Stimulated activated CD8-positive, alpha-beta memory T cell treated with anti-CD3 and anti-CD28 coated beads, Interleukin-15, amount 100 ng/mL, for 1 hour (primary cell): ENCODE data around the gene LCLAT1.
"Not testable (repeated sequence)": the region's sequence is repeated elsewhere in the genome, so short reads cannot be mapped to it uniquely, and the experiment has no call there.

Experiments used
- DNase-seq: peaks from one replicate; pipeline ENCODE4 v3.0.0-alpha.2; 2020; ENCODE audit warnings: low read depth

Gene LCLAT1

DNA sequence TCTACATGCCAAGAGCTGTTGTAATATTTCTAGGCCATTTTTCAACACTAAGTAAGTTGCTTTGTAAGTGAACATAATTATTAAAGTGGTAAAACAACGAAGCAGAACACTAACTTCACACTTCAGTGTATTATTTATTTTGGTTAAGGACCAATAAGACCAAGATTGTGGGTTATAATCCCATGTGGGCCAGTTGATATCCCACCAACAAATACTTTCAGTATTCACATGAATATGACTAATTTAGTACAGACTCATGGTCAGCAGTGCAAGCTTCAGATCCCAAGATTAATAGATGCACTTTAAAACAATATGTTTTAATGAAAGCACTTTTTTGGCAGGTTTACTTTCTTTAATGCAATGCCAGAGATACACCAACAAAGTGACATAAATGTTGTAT lies 154.3 kb downstream of the LCLAT1 start:
- DNase-seq, result no peak

DNA sequence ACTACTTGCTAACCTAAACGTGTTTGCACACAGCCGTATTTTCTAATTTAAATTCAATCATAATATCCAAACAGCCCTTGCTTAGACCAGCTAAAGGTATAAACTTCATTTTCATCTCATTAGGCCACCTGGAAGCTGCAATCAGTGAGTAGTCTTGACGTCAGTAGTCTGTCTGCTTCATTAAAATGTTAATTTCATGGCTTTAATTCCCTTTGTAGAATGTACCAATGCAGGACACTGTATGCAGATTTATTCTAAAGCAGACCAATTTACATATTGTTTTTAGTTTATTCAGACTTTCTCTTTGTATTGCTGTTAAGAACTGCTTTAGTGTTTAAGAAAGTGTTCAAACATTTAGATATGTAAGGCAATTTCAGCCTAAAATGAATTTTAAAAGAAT lies 158.2 kb downstream of the LCLAT1 start:
- DNase-seq, result no peak

DNA sequence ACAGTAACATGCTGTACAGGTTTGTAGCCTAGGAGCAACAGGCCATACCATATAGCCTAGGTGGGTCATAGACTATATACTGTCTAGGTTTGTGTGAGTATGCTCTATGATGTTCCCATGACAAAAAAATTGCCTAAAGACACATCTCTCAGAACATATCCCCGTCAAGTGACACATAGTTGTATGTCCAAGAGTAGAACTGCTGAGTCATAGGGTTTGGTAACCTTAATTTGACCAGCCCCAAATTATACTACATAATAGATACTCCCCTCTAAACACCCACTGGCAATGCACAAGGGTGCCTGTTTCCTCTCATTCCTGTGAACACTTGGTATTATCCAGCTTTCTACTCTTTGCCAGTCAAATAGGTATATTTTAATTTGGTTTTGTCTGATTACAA lies 161.6 kb downstream of the LCLAT1 start:
- DNase-seq, result no peak

DNA sequence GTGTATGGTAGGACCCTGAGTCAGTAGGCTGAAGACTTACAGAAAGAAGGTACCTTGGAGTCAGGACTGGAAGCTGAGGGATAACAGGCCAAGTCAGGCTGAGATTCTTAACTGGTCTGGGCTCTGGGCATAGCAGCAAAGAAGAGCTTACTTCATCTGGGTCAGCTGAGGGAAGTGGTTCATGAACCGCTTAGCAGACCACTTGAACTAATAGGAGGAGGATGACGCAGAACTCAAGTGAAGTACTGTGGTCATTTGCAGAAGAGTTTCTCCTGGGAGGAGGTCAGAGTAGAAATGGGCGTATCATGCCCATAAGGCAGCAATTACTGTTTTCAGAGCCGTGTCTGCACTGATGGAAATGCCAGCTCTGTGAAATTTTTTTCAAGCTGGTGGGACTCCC lies 164.5 kb downstream of the LCLAT1 start:
- no peak for DNase-seq

DNA sequence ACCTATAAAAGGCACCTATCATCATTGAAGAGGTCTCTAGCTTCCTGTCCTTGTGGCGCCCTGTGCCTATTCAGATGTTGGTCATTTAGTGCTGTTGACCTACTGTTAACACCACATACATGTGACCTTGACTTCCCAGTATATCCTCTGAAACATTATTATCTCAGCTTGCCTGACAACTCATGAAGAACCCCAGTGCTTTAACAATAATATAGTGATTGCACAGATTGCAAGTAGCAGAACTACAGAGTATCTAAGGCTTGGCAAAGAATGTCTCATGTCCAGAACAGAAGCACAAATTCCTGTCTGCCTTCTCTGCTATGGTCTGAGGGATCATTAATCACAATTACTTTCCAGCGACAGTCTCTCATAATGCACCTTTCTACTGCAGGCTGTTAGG lies 165.3 kb downstream of the LCLAT1 start:
- DNase-seq, result no peak

DNA sequence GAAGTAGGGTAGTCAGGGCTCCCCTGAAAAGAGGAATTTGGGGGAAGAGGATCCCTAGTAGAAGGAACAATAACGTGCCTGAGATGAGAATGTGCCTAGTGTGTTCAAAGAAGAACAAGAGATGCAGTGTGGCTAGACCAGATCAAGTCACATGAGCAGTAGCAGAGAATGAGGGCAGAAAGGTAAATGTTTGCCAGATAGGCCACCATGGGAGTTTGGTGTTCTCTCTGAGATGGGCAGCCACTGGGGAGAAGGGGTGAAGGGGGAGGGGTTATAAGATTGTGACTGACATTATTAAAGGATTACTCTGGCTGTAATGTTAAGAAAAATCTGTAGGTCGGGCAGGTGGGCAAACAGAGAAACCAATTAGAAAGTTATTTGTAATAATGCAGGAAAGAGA lies 166.0 kb downstream of the LCLAT1 start:
- DNase-seq, result no peak

DNA sequence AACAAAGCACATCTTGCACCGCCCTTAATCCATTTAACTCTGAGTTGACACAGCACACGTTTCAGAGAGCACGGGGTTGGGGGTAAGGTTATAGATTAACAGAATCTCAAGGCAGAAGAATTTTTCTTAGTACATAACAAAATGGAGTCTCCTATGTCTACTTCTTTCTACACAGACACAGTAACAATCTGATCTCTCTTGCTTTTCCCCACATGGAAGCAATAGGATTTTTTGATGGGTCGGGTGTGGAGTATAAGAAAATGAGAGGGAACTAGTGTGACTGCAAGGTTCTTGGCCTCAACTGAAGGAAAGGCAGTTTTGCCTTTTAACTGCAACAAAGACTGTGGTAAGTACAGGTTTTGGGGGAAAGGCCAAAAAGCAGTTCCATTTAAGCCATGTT lies 167.2 kb downstream of the LCLAT1 start:
- not testable (repeated sequence) for DNase-seq

DNA sequence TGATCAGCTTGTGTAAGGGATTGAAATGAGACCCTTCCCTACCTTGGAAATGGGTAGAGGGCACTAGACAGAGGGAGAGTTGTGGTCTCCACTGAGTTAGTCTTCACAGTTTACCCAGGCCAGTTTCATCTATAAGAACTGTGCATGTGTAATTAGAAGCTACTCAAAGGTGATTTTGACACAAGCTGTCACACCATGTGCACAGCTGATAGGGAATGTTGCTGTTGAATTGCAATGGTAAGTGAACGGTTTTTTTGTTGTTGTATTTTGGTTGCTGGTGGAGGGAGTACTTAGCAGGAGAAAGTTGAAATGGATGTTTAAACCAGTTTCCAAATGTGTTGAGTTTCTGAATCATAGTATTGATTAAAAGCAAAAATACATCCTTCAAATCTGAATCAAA lies 168.9 kb downstream of the LCLAT1 start:
- no peak for DNase-seq

DNA sequence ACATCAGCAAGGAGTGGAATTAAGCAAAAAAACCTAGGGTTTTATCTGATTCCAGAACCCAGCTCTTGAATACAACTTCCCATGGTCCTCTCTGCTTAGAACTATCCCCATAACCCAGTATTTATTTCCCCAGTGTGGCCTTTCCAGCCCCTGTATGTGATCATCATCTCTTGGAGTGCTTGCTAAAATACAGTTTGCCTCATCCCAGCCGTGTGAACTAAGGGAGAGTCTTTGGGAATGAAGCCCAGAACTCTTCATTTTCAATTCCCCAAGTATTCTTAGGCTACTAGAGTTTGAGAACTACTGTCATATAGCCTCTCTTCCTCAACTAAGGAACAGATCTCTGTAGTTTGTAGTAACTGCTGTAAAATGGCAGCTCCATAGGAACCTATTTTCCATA lies 173.1 kb downstream of the LCLAT1 start:
- DNase-seq, result no peak

DNA sequence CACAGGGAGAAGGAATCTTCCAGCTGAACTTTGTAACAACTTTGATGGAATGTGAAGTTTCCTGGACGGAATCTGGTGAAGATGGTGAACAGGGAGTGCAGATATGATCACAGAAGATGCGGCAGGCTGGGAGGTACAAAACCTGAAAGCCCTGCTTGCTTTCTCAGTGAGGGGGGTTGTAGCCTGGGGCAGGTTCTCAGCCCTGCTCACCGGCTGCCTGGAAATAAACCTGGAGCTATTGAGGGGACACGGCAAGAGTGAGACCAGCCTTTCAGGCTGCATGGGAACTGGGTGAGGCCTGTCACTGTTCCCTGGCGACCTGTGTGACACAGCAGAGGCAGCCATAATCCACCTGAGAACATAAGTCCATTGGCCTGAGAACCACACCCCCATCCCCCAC lies 174.8 kb downstream of the LCLAT1 start:
- DNase-seq, result no peak

DNA sequence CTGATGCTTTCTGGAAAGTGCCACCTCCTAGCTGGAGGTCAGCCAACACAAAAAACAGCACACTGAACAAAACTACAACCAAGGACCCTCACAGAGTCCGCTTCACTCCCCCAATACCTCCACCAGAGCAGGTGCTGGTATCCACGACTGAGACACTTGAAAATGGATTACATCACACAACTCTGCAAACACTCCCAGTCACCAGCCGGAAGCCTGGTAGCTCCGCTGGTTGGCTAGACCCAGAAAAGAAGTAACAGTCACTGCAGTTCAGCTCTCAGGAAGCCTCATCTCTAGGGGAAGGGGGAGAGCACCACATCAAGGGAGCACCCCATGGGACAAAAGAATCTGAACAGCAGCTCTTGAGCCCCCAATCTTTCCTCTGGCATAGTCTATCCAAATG lies 175.4 kb downstream of the LCLAT1 start:
- no peak for DNase-seq

DNA sequence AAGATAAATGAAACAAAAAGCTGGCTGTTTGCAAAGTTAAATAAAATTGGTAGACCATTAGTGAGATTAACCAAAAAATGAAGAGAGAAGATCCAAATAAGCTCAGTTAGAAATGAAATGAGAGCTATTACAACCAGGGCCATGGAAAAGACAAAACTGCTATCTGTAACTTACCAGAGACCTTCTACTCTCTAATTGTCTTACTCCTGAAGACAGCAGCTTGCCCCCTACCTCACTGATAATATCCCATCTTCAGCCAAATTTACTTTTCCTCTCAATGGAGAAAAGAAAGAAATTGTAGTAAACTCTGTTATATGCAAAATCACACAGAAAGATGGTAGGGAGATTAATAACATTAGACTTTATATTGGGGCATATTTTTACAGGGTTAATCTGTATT lies 178.2 kb downstream of the LCLAT1 start:
- no peak for DNase-seq

DNA sequence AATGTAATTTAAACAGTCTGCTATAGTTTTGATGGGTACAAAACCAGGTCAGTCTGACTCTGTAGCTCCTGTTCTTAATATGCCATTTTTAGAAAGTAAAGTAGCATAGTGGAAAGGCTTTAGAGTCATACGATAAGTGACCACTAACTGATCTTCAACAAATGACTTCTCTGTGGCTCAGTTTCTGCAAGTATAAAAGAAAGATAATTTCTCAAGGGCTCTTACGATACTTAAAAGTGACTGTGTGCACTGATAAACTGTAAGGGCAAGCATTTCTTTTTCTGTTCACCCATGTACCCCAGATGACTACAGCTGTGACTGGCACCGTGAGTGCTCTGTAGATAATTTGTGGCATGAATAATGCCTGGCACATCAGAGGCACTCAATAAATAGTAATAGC lies 178.7 kb downstream of the LCLAT1 start:
- DNase-seq, result no peak

DNA sequence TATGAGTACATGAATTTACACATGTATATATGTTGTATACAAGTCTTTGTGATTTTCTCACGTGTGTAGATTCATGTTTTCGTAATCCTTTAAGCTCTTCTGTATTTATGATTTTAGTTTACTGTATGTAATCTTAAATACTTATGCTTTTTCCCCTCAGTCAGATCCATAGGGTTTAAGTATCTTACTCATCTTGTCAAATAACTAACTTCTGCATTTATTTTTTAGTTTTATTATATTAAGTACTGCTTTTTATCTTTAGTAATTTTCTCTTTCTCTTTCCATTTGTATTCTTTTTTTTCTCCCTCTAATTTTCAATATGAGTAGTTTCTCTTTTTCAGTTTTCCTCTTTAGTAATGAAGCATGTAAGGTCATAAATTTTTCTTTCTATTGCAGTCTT lies 179.4 kb downstream of the LCLAT1 start:
- DNase-seq, result no peak

DNA sequence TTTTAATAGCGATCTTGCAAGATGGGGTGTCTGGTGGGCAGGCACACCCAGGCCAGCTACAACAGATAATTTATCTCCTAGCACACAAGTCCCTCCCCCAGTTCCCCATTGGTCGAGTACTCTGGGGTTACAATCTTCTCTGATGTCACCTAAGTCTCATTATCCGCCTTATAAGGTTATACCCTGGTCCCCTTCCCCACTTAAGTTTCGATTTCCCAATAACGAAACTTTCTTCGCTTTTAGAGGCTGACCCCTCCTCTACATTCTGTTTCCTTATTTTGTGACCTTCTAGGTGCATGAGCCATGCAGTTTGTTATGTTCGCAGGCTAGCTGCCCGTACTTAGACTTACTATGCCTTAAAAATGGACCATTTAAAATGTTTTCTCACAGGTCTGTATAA lies 180.1 kb downstream of the LCLAT1 start:
- no peak for DNase-seq

DNA sequence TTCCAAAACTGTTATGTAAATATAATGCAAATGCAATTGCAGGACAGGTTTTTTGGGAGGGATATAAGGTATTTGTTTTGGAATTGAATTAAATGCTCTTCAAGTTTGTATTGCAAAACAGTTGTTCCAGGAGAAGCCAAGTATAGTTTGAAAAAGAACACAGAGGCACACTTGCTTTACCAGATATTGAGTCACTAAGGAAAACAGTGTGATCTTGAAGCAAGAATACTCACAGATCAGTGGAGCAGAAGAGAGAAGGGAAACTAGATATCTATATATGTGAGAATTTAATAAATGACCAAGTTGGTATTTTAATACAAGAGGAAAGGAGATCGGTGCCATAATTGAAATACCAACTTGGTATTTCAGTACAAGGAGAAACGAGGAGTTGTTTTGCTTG lies 181.3 kb downstream of the LCLAT1 start:
- no peak for DNase-seq

DNA sequence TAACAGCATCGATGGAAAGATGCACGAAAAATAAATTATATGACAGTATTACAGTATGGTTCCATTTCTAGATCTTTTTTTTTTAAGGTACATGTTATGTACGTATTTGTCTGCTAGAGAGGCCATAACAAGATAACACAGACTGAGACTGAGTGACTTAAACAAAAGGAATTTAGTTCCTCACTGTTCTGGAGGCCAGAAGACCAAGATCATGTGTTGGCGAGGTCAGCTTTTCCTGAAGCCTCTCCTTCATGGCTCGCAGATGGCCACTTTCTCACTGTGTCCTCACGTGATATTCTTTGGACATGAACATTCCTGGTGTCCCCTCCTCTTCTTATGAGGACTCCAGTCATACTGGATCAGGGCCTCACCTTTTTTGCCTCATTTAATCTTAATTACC lies 182.8 kb downstream of the LCLAT1 start:
- DNase-seq, result no peak

DNA sequence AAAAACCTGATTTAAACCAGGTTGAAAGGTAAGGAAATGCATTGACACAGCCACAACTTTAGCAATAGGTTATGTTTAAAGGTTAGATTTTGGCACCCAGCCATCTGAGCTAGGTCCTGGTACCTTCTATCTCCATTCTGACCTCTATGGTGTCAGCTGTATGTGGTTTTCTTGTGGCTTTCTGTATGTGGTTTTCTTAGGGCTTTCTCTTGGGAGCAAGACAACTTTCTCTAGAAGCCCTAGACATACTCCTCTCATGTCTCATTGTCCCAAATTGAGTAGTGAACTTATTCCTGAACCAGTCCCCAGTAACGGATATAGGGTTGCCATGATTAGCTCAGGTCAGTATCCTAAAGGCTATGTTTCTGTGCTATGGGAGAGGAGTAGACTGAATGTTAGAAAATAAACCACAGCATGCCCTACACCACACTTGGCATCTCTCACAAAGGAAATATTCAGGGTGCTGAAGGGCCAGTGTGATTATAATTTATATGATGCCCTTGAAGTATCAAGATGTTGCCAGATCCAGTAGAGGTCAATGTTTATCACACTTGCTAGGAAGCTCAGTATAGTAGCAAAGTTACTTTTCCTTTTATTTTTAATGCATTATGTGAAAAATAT lies 184.1 kb downstream of the LCLAT1 start:
- DNase-seq, result no peak

DNA sequence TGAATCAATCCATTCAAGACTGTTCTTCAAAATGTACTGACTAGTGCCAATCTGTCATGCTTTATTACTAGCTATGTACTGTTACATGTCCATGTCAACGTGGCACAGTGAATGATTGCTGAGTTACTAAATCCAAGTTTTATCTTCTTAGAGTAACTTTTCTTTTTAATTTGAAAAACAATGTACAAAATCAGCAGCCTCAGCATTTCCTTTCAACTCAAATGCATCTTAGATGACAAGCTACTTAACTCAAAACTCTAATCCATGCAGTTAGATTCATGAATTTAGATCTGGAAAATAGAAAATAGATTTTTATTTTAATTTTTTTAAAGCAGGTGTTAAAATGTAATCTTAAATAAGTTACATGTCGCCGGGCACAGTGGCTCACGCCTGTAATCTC lies 186.0 kb downstream of the LCLAT1 start:
- DNase-seq, result no peak

DNA sequence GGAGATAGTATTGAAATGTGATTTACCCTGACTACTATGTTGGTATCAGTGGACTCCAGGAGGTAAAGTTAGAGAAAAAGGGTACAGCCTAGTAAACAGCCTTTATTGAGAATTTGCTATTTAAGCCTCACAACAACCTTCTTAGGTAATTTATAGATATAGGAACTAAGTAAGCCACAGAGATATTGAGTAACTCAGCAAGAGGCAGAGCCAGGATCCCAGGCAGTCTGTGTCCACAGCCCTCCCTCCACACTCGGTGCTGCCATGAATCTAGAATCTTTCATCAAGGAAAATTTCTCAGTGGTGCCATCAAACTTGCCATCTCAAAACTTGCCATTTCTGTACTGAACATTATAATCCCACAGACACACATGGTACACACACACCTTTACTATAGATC lies 189.3 kb downstream of the LCLAT1 start:
- no peak for DNase-seq

DNA sequence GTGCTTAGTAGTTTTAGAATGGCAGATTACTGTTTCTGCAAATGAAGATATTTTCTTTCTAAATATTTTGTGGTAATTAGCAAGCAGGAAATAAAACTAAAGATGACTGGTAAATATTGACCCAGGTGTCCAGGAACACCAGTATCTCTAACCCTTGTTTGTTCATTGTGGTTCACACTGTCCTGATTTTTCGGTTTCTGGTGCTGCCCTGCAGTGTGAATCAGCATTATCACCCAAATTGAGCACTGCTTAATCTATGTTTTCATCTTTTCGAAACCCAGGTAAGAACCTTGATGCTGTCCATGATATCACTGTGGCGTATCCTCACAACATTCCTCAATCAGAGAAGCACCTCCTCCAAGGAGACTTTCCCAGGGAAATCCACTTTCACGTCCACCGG lies 192.8 kb downstream of the LCLAT1 start:
- no peak for DNase-seq

DNA sequence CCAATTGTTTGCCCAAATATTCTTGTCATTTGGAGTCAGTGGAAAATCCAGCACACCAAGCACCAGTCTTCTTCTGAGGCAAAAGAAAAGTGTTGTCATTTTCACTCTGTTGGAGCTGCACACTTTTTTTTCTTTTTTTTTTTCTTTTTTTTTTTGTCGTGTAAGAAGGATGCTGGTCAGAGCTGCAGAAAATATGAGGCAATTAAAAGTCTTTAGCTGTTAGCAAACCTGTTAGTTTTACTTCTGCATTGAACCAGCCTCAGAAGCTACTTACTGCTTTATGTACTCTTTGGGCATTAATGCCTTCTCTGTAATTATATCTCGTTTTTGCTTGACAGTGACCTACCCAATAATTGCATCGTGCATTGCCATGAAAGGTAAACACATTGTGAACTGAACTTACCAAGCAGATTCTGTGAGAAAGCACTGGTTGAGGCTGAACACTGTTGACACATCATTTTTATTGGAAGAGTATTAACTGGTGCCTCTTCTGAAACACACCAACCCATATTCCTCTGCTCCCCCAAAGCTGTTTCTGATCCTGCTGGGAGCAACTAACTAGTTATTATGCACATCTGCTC lies 194.8 kb downstream of the LCLAT1 start:
- DNase-seq, result no peak

DNA sequence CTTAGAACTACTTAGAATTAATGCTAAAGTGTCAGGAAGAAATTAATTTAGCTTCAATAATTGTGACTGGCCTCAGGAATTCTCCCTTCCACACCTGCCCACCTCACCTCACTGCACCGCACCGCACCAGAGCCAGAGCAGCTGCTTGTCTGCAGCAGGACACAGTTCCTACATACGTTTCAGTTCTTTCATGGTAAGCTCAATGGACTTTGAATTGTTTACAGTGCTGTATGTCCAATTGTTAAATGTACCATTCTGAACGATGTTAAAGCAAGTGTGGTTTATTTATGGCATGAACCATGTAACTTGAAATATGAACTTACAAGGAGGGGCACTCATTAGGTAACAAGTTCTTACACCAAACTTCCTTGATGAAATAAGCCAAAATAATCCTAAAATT lies 196.0 kb downstream of the LCLAT1 start:
- DNase-seq, result not testable (repeated sequence)

DNA sequence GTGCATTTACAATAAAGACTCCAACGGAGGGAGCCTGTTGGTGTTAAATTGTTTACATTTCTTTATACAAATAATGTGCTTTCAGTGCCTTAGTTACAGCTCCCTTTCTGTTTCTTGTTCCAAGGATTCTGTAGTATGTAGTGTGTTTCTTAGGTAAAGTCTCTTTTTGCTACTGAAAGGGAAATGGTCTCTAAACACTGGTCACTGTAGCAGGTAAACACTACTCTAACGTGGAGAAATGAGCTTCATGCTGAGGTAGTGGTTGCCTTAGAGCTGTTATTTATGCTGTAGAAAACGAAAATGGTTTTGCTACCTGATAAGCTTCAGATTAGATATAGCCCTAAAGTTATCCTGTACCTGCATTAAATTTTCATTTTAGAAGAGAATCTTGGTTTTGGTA lies 196.6 kb downstream of the LCLAT1 start:
- DNase-seq, result no peak
